HG02870 (cell line): ENCODE measurements around the gene CC2D1A.
"Not testable (repeated sequence)": the region's sequence is repeated elsewhere in the genome, so short reads cannot be mapped to it uniquely, and the experiment has no call there.

Experiments
- ATAC-seq: cut with Tn5 transposase; IDR thresholded peaks from one replicate; pipeline ENCODE4 v1.9.1; 2021; ENCODE audit warnings: mild to moderate bottlenecking, moderate library complexity; ENCODE audit not compliant: unreplicated experiment

CC2D1A gene

GRCh38 chr19:13902993-13903555 is 2.9 kb upstream of the CC2D1A start:
- no peak for ATAC-seq

- peak; percentile 11 for ATAC-seq
Measured at GRCh38 chr19:13906521-13906904, 512 bp downstream of the CC2D1A start.

GRCh38 chr19:13906910-13907309 is 909 bp downstream of the CC2D1A start:
- ATAC-seq, result no peak

GRCh38 chr19:13908674-13909073 is 2.7 kb downstream of the CC2D1A start:
- no peak for ATAC-seq

DNA sequence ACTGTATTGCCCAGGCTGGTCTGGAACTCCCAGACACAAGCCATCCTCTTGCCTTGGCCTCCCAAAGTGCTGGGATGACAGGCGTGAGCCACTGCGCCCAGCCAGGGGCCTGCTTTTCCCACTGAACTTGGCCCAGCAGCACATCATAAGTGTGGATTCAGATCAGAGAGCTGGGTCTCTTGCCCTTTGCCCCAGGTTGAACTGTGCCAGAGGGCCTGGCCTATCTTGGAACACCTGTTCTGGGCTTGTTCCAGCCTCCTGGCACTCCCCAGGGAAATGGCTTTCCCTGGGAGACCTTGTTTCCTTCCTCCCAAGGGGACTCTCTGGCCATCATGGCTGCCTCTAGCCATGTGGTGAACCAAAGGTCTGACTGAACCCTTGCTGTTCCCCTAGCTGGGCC is 3.4 kb downstream of the CC2D1A start:
- ATAC-seq, result no peak

DNA sequence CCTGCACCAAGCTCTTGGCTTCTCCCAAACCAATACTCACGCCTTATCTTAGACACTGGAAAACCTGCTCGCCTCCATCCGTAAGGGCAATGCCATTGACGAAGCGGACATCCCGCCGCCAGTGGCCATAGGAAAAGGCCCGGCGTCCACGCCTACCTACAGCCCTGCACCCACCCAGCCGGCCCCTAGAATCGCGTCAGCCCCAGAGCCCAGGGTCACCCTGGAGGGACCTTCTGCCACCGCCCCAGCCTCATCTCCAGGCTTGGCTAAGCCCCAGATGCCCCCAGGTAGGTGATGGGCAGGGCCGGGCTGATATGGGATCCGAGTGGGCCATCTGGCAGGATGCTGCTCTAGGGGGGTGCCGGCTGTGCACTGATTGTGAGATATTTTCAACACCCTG is 7.4 kb downstream of the CC2D1A start:
- ATAC-seq, result no peak

- no peak for ATAC-seq
Measured at GRCh38 chr19:13914777-13915176, 8.8 kb downstream of the CC2D1A start.

DNA sequence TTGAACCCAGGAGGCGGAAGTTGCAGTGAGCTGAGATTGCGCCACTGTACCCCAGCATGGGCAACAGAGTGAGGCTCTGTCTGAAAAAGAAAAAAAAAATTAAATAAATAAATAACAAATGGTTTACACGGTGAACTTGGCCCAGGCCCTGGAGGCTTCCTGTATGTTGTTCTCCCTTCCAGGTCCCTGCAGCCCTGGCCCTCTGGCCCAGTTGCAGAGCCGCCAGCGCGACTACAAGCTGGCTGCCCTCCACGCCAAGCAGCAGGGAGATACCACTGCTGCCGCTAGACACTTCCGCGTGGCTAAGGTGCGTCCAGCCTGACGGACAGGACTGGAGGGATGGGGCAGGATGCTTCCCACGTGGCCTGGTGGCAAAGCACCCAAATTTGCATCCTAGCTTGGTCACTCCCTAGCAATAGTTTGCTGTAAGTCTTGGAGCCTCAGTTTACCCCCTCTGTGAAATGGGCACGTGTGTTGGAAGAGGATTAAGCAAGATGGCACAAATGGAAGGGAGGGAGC is 11.9 kb downstream of the CC2D1A start:
- no peak for ATAC-seq

DNA sequence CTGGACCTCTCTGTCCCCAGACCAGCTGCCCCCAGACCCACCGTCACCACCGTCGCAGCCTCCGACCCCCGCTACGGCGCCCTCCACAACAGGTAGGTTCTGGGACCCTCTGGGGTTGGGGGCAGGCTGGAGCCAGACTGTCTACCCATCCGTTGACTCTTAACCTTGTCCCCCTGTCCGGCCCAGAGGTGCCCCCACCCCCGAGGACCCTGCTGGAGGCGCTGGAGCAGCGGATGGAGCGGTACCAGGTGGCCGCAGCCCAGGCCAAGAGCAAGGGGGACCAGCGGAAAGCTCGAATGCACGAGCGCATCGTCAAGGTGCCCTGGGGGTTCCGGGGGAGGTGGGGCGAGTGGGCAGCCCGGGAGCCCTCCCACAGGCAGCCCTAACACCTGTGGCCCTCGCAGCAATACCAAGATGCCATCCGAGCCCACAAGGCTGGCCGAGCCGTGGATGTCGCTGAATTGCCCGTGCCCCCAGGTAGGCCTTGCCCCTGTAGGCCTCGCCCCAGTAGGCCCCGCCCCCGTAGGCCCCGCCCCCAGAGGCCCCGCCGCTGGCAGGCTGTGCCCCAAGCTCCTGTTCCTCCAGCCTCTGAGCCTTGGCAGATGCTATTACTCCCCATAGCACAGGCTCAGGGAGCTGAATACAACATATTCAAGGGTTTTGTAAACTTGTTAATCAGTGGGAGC is 12.9 kb downstream of the CC2D1A start:
- ATAC-seq, result no peak

DNA sequence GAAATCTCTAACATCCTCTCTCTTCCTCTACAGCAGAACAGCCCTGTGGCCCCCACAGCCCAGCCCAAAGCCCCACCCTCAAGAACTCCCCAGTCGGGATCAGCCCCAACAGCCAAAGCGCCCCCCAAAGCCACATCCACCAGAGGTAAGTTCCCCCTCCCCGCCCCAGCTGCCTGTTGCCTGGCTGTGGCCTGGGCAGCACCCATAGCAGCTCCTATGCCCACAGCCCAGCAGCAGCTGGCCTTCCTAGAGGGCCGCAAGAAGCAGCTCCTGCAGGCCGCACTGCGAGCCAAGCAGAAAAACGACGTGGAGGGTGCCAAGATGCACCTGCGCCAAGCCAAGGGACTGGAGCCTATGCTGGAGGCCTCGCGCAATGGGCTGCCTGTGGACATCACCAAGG is 14.5 kb downstream of the CC2D1A start:
- ATAC-seq, result no peak

- no peak for ATAC-seq
Measured at GRCh38 chr19:13920940-13921747, 15.1 kb downstream of the CC2D1A start.

DNA sequence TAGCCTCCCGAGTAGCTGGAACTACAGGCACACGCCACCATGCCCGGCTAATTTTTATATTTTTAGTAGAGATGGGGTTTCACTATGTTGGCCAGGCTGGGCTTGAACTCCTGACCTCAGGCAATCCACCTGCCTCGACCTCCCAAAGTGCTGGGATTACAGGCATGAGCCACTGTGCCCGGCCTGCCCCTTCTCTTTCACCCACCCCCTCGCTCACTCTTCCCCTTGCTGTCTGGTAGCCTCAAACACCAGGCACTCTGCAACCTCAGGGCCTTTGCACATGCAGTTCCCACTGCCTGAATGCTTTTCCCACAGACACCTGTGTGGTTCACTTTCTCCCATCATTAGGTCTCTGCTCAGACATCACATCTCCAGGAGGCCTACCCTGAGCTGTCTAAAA is 16.1 kb downstream of the CC2D1A start:
- not testable (repeated sequence) for ATAC-seq

DNA sequence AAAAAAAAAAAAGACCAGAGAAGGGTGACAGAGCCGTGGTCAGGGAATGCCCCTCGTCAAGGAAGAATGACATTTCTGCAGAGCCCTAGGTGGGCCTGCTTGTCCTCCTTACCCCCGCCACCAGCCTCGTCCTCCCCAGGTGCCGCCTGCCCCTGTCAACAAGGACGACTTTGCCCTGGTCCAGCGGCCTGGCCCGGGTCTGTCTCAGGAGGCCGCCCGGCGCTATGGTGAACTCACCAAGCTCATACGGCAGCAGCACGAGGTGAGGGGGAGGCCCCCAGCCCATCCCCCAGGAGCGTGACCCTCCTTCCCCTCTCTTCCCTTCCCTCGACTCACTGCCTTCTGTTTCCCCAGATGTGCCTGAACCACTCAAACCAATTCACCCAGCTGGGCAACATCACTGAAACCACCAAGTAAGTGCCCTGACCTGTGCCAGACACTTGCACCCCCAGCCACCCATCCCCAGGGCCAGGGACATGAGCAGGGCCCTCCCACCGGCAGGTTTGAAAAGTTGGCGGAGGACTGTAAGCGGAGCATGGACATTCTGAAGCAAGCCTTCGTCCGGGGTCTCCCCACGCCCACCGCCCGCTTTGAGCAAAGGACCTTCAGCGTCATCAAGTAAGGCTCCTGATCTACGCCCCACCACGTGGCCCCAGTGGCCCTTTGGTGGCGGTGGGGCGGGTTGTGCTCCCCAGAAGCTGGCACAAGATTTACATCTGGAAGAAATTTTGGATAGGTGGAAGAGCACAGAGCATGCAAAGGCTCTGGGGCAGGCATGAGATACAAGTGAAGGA is 17.4 kb downstream of the CC2D1A start:
- no peak for ATAC-seq

GRCh38 chr19:13926010-13926409 is 20.0 kb downstream of the CC2D1A start:
- no peak for ATAC-seq

DNA sequence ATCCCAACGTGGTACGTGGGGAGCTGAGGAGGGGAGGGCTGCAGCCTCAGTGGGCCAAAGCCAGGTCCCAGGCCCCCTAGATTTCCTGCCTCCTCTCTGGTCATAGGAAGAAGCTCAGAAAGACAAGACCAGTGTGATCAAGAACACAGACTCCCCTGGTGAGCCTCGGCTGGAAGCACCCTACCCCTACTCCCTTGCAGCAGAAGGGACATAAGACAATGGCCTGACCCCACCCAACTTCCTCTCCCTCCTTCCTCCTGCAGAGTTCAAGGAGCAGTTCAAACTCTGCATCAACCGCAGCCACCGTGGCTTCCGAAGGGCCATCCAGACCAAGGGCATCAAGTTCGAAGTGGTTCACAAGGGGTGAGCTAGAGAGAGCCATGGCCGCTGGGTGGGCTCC is 20.7 kb downstream of the CC2D1A start:
- no peak for ATAC-seq

DNA sequence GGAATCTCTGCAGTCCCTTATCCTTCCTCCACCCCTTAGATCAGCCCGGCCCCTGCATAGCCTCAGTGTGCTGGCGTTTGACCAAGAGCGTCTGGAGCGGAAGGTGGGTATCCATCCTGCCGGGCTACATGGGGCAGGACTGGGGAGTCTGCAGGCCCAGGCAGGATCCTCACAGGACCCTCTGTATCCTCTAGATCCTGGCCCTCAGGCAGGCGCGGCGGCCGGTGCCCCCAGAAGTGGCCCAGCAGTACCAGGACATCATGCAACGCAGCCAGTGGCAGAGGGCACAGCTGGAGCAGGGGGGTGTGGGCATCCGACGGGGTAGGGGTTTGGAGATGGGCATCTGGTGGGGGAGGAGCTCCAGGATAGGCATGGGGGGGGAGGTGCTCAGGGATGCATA is 23.3 kb downstream of the CC2D1A start:
- no peak for ATAC-seq

DNA sequence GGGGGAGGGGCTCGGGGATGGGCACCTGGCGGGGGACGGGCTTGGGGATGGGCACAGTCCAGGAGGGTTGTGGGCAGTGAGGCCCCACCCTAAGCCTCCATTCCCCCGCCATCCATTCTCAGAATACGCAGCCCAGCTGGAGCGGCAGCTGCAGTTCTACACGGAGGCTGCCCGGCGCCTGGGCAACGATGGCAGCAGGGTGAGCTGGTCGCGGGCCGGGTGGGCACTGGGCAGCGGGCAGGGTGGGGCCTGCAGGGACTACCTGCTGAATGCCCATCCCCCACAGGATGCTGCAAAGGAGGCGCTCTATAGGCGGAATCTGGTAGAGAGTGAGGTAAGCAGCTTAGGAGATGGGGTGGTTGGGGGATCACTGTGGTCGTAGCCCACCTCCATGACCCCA is 24.0 kb downstream of the CC2D1A start:
- no peak for ATAC-seq

DNA sequence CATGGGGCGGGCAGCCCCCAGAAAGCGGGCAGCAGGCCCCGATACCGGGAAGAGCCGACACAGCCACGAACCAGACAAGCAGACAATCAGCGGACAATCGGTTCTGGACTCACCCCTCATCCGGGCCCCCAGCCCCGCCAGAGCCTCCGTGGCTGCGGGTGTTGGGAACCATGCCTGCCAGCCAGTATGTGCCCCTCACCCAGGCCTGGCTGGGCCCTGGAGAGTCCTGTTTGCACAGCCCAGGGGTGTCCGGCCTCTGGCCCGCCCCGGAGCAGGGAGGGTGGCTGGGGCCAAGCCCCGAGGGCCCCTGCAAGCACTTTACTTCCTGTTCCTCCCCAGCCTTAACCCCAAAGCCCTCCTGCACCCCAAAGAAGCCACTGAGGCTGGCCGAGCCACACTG is 24.4 kb downstream of the CC2D1A start:
- no peak for ATAC-seq

DNA sequence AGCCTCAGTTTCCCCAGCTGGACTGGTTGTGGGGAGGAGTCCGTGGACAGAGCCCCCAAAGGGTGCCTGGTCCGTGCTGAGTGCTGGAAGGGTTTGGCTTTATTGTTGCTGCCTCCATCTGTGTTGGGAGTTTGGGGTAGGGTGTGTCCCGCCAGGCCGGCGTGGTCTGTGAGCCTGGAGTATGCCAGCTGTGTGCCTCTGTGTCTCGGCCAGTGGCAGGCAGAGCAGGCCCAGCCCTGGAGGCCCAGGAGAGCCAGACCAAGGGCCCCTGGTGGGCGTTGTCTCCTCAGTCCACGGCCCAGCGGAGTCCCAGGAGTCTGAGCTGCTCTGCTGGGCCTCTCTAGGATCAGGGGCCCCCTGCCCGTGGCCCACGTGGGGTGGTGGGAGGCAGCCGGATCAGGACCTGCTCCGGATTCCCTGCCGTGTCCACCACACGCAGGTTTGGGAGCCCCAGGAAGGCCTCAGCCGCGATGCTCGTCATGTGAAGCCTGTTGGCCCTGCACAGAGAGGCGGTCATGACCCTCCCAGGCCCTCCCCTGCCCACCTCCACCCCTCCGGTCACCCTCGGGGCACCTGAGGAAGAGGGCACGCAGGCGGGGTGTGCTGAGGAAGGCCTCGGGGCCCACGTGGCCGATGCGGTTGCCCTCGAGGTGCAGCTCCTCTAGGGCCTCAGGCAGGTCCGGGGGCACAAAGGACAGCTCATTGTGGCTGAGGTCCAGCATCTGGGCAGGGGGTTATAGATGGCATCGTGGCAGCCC is 25.6 kb downstream of the CC2D1A start:
- no peak for ATAC-seq

DNA sequence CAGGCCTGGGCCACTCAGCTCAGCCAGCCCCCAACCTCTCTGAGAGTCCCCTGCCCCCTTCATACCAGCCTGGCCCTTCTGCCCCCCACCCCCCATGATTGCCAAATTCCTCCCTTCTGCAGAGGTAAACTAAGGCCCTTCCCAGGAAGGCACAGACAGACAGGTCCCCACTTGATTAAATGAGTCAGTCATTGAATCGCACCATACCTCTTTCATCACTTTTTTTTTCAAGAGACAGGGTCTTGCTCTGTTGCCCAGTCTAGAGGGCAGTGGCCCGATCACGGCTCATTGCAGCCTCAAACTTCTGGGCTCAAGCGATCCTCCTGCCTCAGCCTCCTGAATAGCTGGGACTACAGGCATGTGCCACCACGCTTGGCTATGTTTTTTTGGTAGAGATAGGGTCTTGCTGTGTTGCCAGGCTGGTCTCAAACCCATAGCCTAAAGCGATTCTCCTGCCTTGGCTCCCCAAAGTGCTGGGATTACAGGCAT is 26.2 kb downstream of the CC2D1A start:
- ATAC-seq, result no peak
